K562 (cell line): Measurements from ENCODE around the gene PLA2G4D. TPM values are rescaled to one million over a fixed set of nuclear protein-coding genes. Genes with fewer than 3 reads are reported as not detected.
A peak's percentile ranks its signal among the peaks of the same experiment; 100 is the strongest.

Source experiments
- ATAC-seq: fragments of 200-7000 bp; cut with Tn5 transposase; 3 replicates; pipeline ENCODE4 v1.9.1; 2020; ENCODE audit warnings: moderate library complexity
- BruUV-seq: library from RNA; stranded (reverse); fragments of 400-500 nt; replicated peaks from 2 replicates; lab custom pipeline; 2021; lab: Mats Ljungman, UMichigan
- CTCF ChIA-PET: fragments of 300-600 bp; formaldehyde crosslinking; extraction: SDS; loops from one replicate; lab custom pipeline; 2021; ENCODE audit warnings: low intra/inter-chr PET ratio; lab: Yijun Ruan, JAX
- POLR2A ChIA-PET: fragments of 300-600, 350-650 bp; sonication (Branson Sonifier 250); formaldehyde crosslinking; extraction: SDS; loops from one replicate; lab custom pipeline; 2021; ENCODE audit warnings: antibody characterized with exemption, inconsistent platforms; lab: Yijun Ruan, JAX
- DNase-seq, 4 experiments: peaks; one replicate each; pipeline versions ENCODE4 v3.0.0 to v3.0.0-alpha.2; 2011 to 2018; ENCODE audit warnings: low spot score in 3 of 4, mixed read lengths in 3 of 4; ENCODE audit errors: extremely low read depth in 1 of 4
- FAIRE-seq: peaks from 2 replicates; lab custom pipeline; 2011; peaks lifted over from hg19 to GRCh38; lab: Jason Lieb, UNC
- H2AFZ ChIP-seq: 2 replicates; pipeline ENCODE4 v1.6.0; 2011; ENCODE audit warnings: low read depth, low read length, control low read depth, inconsistent platforms
- H3K27ac ChIP-seq: fragments of 200-600 bp; 3 replicates; pipeline ENCODE4 v1.8.0; 2011; ENCODE audit warnings: low read depth, mild to moderate bottlenecking, control low read depth, inconsistent platforms, low read length, moderate library complexity, mixed read lengths; ENCODE audit errors: extremely low read depth
- H3K27me3 ChIP-seq, 2 experiments: fragments of 300-600 bp in 1 of 2; 2 replicates in 1 of 2; 3 replicates in 1 of 2; pipeline versions ENCODE4 v1.6.0 to v1.8.0; 2011; ENCODE audit warnings: inconsistent platforms in 2 of 2, low read length in 2 of 2, mild to moderate bottlenecking in 1 of 2, mixed read lengths in 1 of 2, moderate library complexity in 1 of 2; ENCODE audit not compliant: control insufficient read depth in 2 of 2, insufficient read depth in 2 of 2
- H3K36me3 ChIP-seq: fragments of 300-600 bp; 3 replicates; pipeline ENCODE4 v1.8.0; 2011; ENCODE audit warnings: mild to moderate bottlenecking, low read length, inconsistent platforms; ENCODE audit not compliant: control insufficient read depth, insufficient read depth
- H3K4me1 ChIP-seq, 2 experiments: fragments of 200-600 bp in 1 of 2; replicated peaks in 1 of 2; 2 replicates in 1 of 2; 3 replicates in 1 of 2; pipeline versions ENCODE4 v1.5.1 to v1.8.0; 2011; ENCODE audit warnings: inconsistent platforms in 2 of 2, low read length in 2 of 2, mild to moderate bottlenecking in 1 of 2, mixed read lengths in 1 of 2, moderate library complexity in 1 of 2; ENCODE audit not compliant: control insufficient read depth in 2 of 2, insufficient read depth in 2 of 2
- H3K4me2 ChIP-seq: 2 replicates; pipeline ENCODE4 v1.6.1; 2011; ENCODE audit warnings: low read length, control low read depth, inconsistent platforms, mixed read lengths; ENCODE audit not compliant: insufficient read depth
- H3K4me3 ChIP-seq: fragments of 200-600 bp; sonication (generic), shearing (Covaris generic); 2 replicates; pipeline ENCODE4 v1.5.1; 2016; ENCODE audit warnings: control low read depth, inconsistent platforms
- H3K79me2 ChIP-seq: fragments of 200-600 bp; 3 replicates; pipeline ENCODE4 v1.8.0; 2011; ENCODE audit warnings: low read length, inconsistent platforms; ENCODE audit not compliant: control insufficient read depth, insufficient read depth
- H3K9ac ChIP-seq, 2 experiments: 2 replicates each; pipeline versions ENCODE4 v1.6.0 to v1.6.1; 2011; ENCODE audit warnings: low read depth in 2 of 2, low read length in 2 of 2, control low read depth in 1 of 2, inconsistent platforms in 1 of 2, mild to moderate bottlenecking in 1 of 2, mixed read lengths in 1 of 2; ENCODE audit not compliant: insufficient read depth in 1 of 2
- H3K9me1 ChIP-seq: one replicate; pipeline ENCODE4 v1.6.0; 2011; ENCODE audit warnings: inconsistent platforms, mild to moderate bottlenecking, low read length, moderate library complexity; ENCODE audit not compliant: control insufficient read depth, insufficient read depth
- H3K9me3 ChIP-seq: replicated peaks from 2 replicates; pipeline ENCODE4 v1.5.1; 2011; ENCODE audit warnings: low read depth, low read length, inconsistent platforms; ENCODE audit not compliant: control insufficient read depth, insufficient read depth
- H4K20me1 ChIP-seq: replicated peaks from 2 replicates; pipeline ENCODE4 v1.6.1; 2011; ENCODE audit warnings: low read length, inconsistent platforms, mixed read lengths; ENCODE audit not compliant: control insufficient read depth, insufficient read depth
- RREB1 ChIP-seq: fragments of 250-450 bp; sonication (Bioruptor Pico); IDR thresholded peaks from 2 replicates; pipeline ENCODE4 v1.4.0; 2020
- SMARCA4 ChIP-seq: fragments of 450-650 bp; IDR thresholded peaks from 2 replicates; pipeline ENCODE4 v1.6.1; 2016
- ZBTB40 ChIP-seq, 2 experiments: fragments of 450-650 bp in 1 of 2; sonication (generic) in 1 of 2; formaldehyde crosslinking in 1 of 2; IDR thresholded peaks; 2 replicates each; pipeline versions ENCODE4 v1.7.1 to v1.9.0; 2016 to 2022; ENCODE audit warnings: inconsistent platforms in 1 of 2, mild to moderate bottlenecking in 1 of 2, missing genetic modification reagents in 1 of 2
- WGBS: fragments of 100-300 bp; shearing (Covaris generic); methylation state at CpG from one replicate; pipeline ENCODE4 v1.1.6; 2016; ENCODE audit warnings: low coverage, mixed read lengths; ENCODE audit not compliant: insufficient coverage; ENCODE audit errors: missing lambda C conversion rate; 5-methylcytosine and 5-hydroxymethylcytosine counted together
- in situ Hi-C: fragments of 300-500 bp; cut with MboI; formaldehyde crosslinking; loops from 4 replicates; pipeline ENCODE4 v1.15.0; 2018; ENCODE audit warnings: inconsistent platforms, mixed read lengths
- intact Hi-C: fragments of 100-400 bp; cut with micrococcal nuclease; formaldehyde crosslinking; loops from 2 replicates; pipeline ENCODE4 v1.14.2; 2022
- polyA plus RNA-seq, 8 experiments: library from polyadenylated mRNA; depleted of rRNA in 4 of 8; stranded (reverse) in 5 of 8; unstranded in 3 of 8; fragments of >200 nt; fragmentation: Nextera tagmentation in 2 of 8; fragmentation: Illumina TruSeq in 1 of 8; extraction: Ambion mirVana in 2 of 8; extraction: Trizol in 1 of 8; gene quantifications; 2 replicates each; pipeline versions ENCODE4 v1.2.1 to v1.2.3, GENCODE V29; 2011 to 2014; ENCODE audit warnings: inconsistent platforms in 1 of 8, missing spikeins in 1 of 8
- total RNA-seq, 7 experiments: library from RNA; depleted of rRNA in 6 of 7; stranded (reverse); fragments of >200 nt in 6 of 7; fragmentation: Illumina TruSeq in 2 of 7; extraction: Trizol in 2 of 7; gene quantifications; 2 replicates each; pipeline versions ENCODE4 v1.2.1 to v1.2.3, GENCODE V29; 2011 to 2021; ENCODE audit warnings: low replicate concordance in 1 of 7

Gene PLA2G4D
- total and polyA plus RNA-seq, 9 of the 15 experiments (the other 6 are each of a cell fraction or from before 2014, with no cell fraction given): 0.04 TPM; not detected in 8

GRCh38 chr15:42131826-42132806 is 37.8 kb upstream of the PLA2G4D start:
- H3K4me3 ChIP-seq: no peak overlapping the region
- H3K27me3 ChIP-seq: peaks cover 6 to 40% of the 10 kb centered on the region in 2 experiments; a peak in 4 of 5 replicates
- no peaks in the 10 kb centered on the region for H3K9me1 ChIP-seq
- H3K4me2 ChIP-seq: no peak overlapping the region
- H3K27ac ChIP-seq: no peak overlapping the region
- CTCF ChIA-PET: interaction anchor here (0.6 to 1.5 kb wide), 2 partner anchors 66 to 666 kb away, joined by 3 to 5 read pairs; no protein-coding TSS in a partner anchor
- no peaks in the 10 kb centered on the region for H3K4me1 ChIP-seq
- in situ Hi-C loops (no loop called here), intact Hi-C loops (loop anchor here (2.0 to 5.0 kb wide), 2 partner anchors 35 to 143 kb away; no protein-coding TSS in a partner anchor)
- FAIRE-seq: no peak
- no peak overlapping the region for H2AFZ ChIP-seq
- DNase-seq: peak in 1 of 4 experiments; percentile 4
- H3K36me3 ChIP-seq: no peaks in the 10 kb centered on the region
- BruUV-seq: no TSS peak
- ATAC-seq: no peak
- H4K20me1 ChIP-seq: 0 out of 2 replicates have a peak, but pooled peaks cover 4% of the 10 kb centered on the region
- H3K9ac ChIP-seq: no peak overlapping the region
- WGBS: 3% methylated on average over 9 of the region's 9 CpGs
- no peaks in the 10 kb centered on the region for H3K79me2 ChIP-seq
- POLR2A ChIA-PET: interaction anchor here (0.5 to 1.3 kb wide), 5 partner anchors 13 to 25 kb away, joined by 3 to 4 read pairs (median 3); partner anchors contain the start of gene PLA2G4F
- H3K9me3 ChIP-seq: no peaks in the 10 kb centered on the region
- TF ChIP-seq SMARCA4 (no peak), ZBTB40 (IDR thresholded peaks at IDR 0.05) (no peak), ZBTB40 (CRISPR knock-in tag; IDR thresholded peaks at IDR 0.05) (no peak), RREB1 (no peak)
